Measurements from ENCODE around the gene SF1.

Gene SF1

DNA sequence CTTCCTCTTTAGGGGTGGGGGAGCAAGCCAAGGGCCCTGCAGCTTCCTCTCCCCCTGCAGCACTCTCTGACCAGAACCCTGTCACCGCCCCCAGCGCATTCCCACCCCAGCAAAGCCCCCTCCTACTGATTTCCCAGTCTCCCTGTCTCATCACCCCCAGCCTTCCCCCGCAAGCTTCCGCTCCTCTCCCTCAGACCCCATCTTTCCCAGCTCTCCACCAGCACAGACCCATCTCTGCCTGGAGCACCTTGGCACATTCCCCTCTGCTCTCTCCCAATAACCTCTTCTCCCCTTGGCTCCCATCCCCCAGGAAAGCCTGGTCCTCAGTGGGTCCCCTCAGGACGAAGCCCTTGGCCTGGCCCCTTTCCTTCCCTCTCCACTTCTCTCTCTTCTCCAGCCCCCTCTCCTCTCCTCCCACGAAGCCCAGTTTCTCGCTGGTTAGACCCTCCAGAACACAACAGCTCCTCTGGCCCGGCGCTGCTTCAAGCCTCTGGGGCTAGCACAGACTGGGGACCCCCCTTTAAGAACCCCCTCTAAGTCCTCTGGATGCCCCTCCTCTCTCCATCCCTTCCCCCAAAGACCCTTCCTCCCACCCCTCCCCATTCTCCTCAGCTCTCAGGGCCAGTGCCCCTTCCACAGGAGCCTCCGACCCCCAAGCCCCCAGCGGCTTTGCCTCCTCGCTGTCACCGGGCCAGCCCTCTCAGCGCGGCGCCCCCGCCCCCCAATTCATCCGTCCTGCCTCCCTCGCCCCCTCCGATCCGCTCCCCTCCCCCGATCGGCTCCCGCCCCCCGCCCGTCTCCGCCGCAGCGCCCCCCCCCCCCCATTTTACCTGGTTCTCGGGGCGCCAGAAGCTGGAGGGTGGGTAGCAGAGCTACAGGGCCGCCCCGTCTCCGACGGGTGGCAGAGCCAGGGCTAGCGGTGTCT is 55.9 kb downstream of the SF1 start:
- DNase-seq, result no peak

GRCh38 chr11:64721359-64721699 is 57.0 kb downstream of the SF1 start:
- no peak for DNase-seq

GRCh38 chr11:64720640-64721358 is 57.5 kb downstream of the SF1 start:
- no peak for DNase-seq

DNA sequence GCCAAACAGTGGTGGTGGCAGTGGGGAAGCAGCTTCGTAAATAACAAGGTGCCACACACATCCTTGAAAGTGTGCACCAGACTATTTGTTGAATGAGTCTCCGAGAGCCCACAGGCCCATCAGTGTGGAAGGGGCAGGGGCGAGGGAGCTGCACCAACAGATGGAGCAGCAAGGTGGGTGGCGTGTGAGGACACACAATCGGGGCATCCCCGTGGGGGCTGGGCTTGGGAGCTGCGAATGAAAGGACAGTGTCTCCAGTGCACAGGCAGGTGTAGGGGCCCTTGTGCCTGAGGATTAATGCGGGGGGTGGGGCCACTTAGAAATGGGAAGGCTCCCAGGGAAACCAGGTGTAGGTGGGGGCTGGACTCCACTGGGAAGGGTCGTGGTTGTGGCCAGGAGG is 58.2 kb downstream of the SF1 start:
- DNase-seq, result no peak

GRCh38 chr11:64719406-64719805 is 58.9 kb downstream of the SF1 start:
- no peak for DNase-seq

DNA sequence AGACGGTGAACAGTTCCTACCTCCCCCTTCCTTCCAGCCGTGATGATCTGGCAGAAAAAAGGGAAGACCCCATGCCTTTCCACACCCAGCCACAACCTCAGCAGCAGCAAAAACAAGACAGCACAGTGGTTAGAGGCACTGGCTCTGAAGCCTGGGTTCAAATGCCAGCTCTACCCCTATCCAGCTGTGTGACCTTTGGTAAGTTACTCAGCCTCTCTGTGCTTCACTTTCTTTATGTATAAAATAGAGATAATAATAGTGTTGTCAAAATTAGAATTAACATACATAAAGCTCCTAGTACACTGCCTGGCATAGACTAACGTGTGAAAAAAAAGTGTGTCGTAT is 59.6 kb downstream of the SF1 start:
- no peak for DNase-seq

DNA sequence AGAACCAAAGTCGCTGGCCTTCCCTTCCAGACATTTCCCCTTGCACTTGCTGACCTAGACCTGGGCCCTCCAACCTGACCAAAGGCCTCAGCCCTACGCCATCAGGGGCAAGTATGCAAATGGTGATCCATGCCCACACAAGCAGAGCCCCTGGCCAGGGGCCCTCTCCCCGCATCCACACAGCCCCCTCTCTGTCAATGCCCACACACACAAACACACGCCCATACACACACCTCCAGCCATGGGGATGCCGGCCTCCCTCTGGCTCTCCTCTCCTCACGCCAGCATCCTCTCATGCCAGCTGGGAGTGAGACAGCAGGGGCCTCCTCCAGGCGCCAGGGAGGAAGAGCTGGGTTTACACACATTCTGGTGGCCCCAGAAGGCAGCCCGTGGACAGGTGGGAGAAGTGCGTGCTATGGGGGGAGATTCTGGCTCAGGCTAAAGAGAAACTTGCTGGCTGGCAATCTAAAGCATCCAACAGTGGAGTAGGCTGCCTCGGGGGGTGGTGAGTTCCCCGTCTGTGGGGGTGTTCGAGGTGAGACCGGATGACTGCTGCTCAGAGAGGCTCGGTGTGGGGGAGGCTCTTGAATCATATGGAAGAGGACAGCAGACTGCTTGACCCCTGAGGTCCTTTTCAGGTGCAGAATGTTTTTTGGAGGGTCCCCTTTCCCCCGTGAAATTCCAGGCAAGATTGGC is 60.1 kb downstream of the SF1 start:
- DNase-seq, result no peak

GRCh38 chr11:64717268-64717578 is 61.1 kb downstream of the SF1 start:
- no peak for DNase-seq

DNA sequence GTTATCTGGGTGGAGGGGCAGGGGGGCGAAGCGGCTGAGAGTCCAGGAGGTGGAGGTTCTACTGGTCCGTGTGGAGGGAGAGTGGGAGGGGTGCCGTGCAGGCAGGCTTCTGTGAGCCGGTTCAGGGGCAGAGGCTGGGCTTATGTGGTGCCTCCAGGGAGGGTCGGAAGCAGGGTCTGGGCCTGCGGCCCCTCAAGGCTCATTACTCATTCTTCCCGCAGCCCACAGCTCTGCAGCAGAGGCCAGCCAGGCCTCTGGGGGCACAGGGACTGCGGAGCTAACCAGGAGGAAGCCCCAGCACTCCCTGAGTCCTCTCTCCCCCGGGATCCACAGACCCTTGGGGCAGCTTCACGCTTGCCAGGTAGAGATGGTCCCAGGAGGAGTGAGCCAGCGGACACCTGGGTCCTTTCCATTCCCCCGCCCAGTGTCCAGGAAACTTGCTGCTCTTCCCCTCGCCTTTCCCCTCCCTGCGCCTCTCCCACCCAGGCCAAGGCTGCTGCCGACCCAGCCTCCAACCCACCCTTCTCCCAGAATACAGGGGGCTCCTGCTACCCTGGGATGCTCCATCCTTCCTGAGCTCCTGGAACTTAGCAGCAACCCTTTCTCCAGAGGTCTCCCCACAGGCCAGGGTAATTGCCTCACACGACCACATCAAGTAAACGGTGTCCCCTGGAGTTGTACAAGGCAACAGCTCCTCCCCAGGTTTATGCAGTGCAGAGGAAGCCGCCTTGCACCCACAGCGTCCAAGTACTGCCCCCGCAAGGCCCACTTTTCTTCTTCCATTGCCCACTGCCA is 61.7 kb downstream of the SF1 start:
- DNase-seq, result no peak

DNA sequence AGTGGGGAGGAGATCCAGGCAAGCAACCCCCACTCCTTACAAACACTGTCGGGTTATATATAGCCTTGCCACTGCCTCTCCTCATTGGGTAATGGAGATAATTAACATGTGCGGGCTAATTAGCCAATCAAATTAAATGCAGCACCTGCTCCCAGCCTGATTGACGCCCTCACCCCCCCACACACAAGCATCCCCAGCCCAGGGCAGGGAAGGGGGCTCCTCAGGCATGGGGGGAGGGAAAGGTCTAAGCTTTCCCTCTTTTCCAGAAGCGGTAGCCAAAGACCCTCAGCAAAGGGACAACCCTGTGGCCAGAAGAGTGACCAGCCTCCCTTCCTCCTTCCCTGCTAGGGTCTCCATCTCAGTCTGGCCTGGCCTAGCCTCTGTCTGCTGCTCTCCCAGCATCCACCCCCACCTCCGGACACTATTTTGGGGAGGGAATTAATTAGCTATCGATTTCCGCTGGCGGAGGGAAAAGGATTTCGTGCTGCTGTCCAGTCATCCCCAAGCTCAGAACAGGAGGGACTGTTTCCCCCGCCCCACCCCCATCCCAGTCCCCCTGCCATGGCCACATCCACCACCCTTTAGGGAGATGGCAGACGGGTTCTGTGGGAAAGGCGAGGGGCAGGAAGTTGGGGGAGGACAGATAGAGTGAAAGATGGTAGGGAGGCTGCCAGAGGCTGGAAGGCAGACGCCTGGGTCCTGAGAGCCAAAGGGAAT is 62.4 kb downstream of the SF1 start:
- no peak for DNase-seq

DNA sequence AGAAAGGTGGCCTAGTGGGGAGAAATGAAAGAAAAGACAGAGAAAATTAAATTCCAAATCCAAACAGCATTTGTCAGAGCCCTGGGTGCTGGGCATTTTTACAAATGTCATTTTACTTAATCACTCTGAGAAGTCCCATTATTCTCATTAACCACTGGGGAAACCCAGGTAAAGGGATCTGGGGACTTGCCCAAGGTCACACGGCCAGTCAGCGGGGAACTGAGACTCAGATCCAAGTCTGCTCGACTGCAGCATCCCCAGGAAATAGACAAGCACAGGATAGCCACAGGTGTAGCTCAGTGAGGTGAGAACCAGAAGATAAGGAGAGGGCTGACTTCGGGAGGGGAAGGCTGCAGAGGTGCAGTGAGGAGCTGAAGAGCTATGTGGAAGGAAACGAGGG is 63.2 kb downstream of the SF1 start:
- DNase-seq, result no peak

GRCh38 chr11:64714666-64715065 is 63.7 kb downstream of the SF1 start:
- no peak for DNase-seq

Data from NCI-H1092 treated with DMSO at 0.1 percent for 48 hours (cell line).